Tibial artery (tissue), 4 donors: Measurements from ENCODE around the gene ADARB1.

Experiments
- DNase-seq, 2 donors: peaks; one replicate each; pipeline ENCODE4 v3.0.0-alpha.2; 2019
- H3K27ac ChIP-seq, 2 donors: fragments of 200-600 bp; sonication (generic) in 1 of 2; 1 replicate in 1 of 2; 2 replicates in 1 of 2; pipeline ENCODE4 v1.5.1; 2018 to 2019; ENCODE audit warnings: mild to moderate bottlenecking in 1 of 2
- H3K27me3 ChIP-seq, 2 donors: fragments of 200-600 bp; sonication (generic) in 1 of 2; one replicate each; pipeline versions ENCODE4 v1.5.1 to v1.6.0; 2016 to 2019
- H3K36me3 ChIP-seq, 3 donors: fragments of 200-600 bp; sonication (generic) in 2 of 3; one replicate each; pipeline ENCODE4 v1.5.1; 2016 to 2019; ENCODE audit warnings: mild to moderate bottlenecking in 2 of 3
- H3K4me1 ChIP-seq, 4 donors: fragments of 200-600 bp; sonication (generic) in 2 of 4; 1 replicate in 3 of 4; 2 replicates in 1 of 4; pipeline ENCODE4 v1.5.1; 2016 to 2019
- H3K4me3 ChIP-seq, 2 donors: fragments of 200-600 bp; sonication (generic) in 1 of 2; 1 replicate in 1 of 2; 2 replicates in 1 of 2; pipeline ENCODE4 v1.5.1; 2018 to 2019; ENCODE audit warnings: mild to moderate bottlenecking in 2 of 2
- H3K9me3 ChIP-seq, 3 donors: fragments of 200-600 bp; sonication (generic) in 1 of 3; one replicate each; pipeline ENCODE4 v1.5.1; 2016 to 2019
- CTCF ChIP-seq, 2 experiments: fragments of 200-600 bp in 1 of 2; fragments of 450-650 bp in 1 of 2; IDR thresholded peaks; one replicate each; pipeline ENCODE4 v1.5.1; 2017 to 2019; ENCODE audit warnings: antibody characterized with exemption in 2 of 2, mild to moderate bottlenecking in 1 of 2, moderate library complexity in 1 of 2
- intact Hi-C: fragments of 100-400 bp; cut with DNase I; formaldehyde crosslinking; loops from one replicate; pipeline ENCODE4 v1.15.0; 2023; ENCODE audit warnings: low total_unique reads

Gene ADARB1

GRCh38 chr21:45032977-45033710, 41.2 kb upstream of the ADARB1 start:
- H3K4me3 ChIP-seq = peak overlapping the region; percentile 27 to 30
- intact Hi-C loops = loop anchor here (5.0 kb wide), 1 partner anchor 51 kb away; no protein-coding TSS in a partner anchor
- H3K27me3 ChIP-seq = no peaks in the 10 kb centered on the region
- peak; percentile 54 to 87 for DNase-seq
- no peak for TF ChIP-seq CTCF (IDR thresholded peaks at IDR 0.05)
- H3K36me3 ChIP-seq = no peaks in the 10 kb centered on the region
- peak overlapping the region; percentile 97 to 98 for H3K27ac ChIP-seq
- H3K4me1 ChIP-seq = peaks cover 10 to 89% (median 69%) of the 10 kb centered on the region in 4 donors
- no peaks in the 10 kb centered on the region for H3K9me3 ChIP-seq

DNA sequence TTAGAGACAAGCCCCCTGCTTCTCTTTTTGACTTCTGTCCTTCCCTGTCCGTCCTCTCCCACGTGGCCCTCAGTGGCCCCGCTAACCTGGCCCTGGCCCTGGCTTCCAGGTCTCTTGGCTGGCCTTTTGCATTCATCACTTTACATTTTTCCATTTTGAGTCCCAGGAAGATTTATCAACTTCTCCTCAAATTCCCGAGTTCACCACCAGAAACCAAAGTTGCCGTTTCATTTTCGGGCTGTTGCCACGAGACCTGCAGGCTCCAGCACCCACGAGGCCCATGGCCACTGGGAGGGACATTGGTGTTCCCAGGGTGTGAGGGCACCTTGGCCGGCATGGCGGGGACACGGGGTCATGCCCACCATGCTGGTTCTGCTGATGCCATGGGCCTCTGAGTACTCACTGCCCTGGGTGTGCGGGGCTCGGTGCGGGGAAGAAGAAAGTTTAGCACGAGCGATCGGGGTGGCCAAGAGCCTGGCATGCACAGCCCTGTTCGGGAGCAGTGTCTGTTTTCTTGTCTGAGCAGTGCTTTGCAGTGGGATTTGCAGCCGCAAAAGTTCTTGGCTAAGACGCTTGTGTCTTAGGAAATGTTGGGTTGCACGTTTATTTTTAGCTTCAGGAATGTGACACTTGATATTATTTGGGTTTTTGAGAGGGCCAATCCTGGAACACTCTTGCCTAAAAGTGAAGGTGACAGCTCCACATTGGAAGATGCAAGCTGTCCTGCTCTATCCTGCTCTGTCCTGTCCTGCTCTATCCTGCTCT, 40.4 kb upstream of the ADARB1 start:
- Histone ChIP-seq H3K4me1 (peaks cover 10 to 93% (median 72%) of the 10 kb centered on the region in 4 donors), H3K4me3 (peak overlapping the region; percentile 27 to 33), H3K27me3 (no peaks in the 10 kb centered on the region), H3K9me3 (no peaks in the 10 kb centered on the region), H3K36me3 (no peaks in the 10 kb centered on the region), H3K27ac (peak overlapping the region; percentile 97 to 98)
- intact Hi-C loops = loop anchor here (5.0 kb wide), 1 partner anchor 52 kb away; no protein-coding TSS in a partner anchor
- DNase-seq = peak; percentile 74 to 89
- peak in 1 of 2 experiments; percentile 25 for TF ChIP-seq CTCF (IDR thresholded peaks at IDR 0.05)

DNA sequence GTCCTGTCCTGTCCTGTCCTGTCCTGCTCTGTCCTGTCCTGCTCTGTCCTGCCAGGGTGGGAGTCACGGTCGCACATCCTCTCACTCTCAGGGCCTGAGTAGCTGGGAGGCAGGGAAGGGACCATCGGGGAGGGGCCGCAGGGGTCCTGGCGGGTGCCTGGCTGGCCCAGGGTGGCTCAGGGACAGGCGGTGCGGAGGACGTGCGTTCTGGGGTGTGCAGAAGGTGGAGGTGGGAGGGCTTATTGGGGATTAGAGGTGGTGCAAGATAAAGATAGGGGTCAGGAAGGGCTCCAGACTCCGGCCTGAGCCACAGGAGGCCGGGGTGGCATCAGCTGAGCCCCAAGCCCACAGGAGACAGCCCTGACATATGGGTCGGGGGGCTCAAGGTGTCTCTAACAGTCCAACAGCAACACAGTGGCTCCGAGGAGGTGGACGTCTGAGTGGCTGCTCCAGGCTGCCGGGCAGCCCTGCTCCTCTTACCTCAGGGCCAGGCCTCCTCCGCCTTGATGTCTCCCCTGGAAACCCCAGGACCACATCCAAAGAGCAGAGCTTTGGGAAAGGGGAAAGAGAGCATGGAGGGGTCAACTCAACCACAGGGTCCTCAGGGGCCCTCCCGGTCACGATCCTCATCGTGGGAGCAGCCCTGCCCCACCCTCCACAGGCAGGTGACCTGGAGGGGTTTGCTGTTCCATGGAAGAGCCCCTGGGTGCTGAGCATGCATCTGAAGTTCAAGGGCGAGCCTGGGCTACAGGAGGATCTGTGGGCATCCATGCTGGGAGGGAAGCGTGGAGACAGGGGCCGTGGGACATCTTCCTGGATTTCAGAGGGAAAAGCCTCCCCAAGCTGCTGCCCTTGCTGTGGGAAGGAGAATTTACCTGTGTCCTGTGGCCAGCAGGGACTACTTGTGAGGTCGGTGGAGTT, 39.6 kb upstream of the ADARB1 start:
- intact Hi-C loops = loop anchor here (5.0 kb wide), 2 partner anchors 53 to 63 kb away; no protein-coding TSS in a partner anchor
- H3K4me3 ChIP-seq = peak overlapping the region; percentile 27 to 33
- no peak for TF ChIP-seq CTCF (IDR thresholded peaks at IDR 0.05)
- DNase-seq = peak in 1 of 2 donors; percentile 72
- no peaks in the 10 kb centered on the region for H3K36me3 ChIP-seq
- no peaks in the 10 kb centered on the region for H3K9me3 ChIP-seq
- peaks cover 9 to 93% (median 72%) of the 10 kb centered on the region in 4 donors for H3K4me1 ChIP-seq
- no peaks in the 10 kb centered on the region for H3K27me3 ChIP-seq
- peak overlapping the region; percentile 97 to 98 for H3K27ac ChIP-seq

GRCh38 chr21:45035477-45035848, 38.9 kb upstream of the ADARB1 start:
- H3K27me3 ChIP-seq = no peaks in the 10 kb centered on the region
- intact Hi-C loops = loop anchor here (5.0 kb wide), 1 partner anchor 63 kb away; no protein-coding TSS in a partner anchor
- H3K27ac ChIP-seq = peak overlapping the region; percentile 97 to 98
- H3K9me3 ChIP-seq = no peaks in the 10 kb centered on the region
- H3K36me3 ChIP-seq = no peaks in the 10 kb centered on the region
- peaks cover 3 to 93% (median 73%) of the 10 kb centered on the region in 4 donors for H3K4me1 ChIP-seq
- DNase-seq = peak in 1 of 2 donors; percentile 19
- TF ChIP-seq CTCF (IDR thresholded peaks at IDR 0.05) = no peak
- H3K4me3 ChIP-seq = no peak overlapping the region

DNA sequence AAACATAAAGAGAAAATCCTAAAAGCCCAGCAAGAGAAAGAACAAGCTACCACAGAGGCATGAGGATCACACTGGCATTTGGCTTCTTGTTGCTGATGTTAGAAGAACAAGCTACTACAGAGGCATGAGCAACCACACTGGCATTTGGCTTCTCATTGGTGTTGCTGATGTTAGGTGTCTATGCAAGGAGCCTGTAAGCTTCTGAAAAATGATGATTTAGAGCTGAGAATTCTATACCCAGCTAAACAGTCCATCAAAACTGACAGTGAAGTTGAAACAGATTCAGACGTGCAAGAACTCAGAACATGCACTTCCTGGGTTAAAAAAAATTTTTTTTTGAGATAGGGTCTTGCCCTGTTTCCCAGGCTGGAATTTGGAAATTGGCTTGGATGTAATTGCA, 37.8 kb upstream of the ADARB1 start:
- no peaks in the 10 kb centered on the region for H3K36me3 ChIP-seq
- TF ChIP-seq CTCF (IDR thresholded peaks at IDR 0.05) = no peak
- peaks cover 0 to 93% (median 72%) of the 10 kb centered on the region in 4 donors for H3K4me1 ChIP-seq
- DNase-seq = no peak
- H3K9me3 ChIP-seq = no peaks in the 10 kb centered on the region
- no peaks in the 10 kb centered on the region for H3K27me3 ChIP-seq
- intact Hi-C loops = loop anchor here (5.0 kb wide), 1 partner anchor 64 kb away; no protein-coding TSS in a partner anchor
- H3K4me3 ChIP-seq = no peak overlapping the region
- H3K27ac ChIP-seq = peak overlapping the region; percentile 3 to 98
